ENCODE measurements around the gene ADD3.

ADD3 gene

GRCh38 chr10:109996225-109996624 is 11.6 kb upstream of the ADD3 start:
- no peak for DNase-seq (ENCODE audit: low read depth)
- H3K4me3 ChIP-seq (ENCODE audit: low read depth, low read length): no peak overlapping the region

- no peak for DNase-seq (ENCODE audit: low read depth)
- H3K4me3 ChIP-seq (ENCODE audit: low read depth, low read length): no peak overlapping the region
These were observed 11.0 kb upstream of the ADD3 start for GRCh38 chr10:109996766-109997171.

- no peak for DNase-seq (ENCODE audit: low read depth)
- no peak overlapping the region for H3K4me3 ChIP-seq (ENCODE audit: low read depth, low read length)
These were observed 10.6 kb upstream of the ADD3 start for GRCh38 chr10:109997233-109997632.

- H3K4me3 ChIP-seq (ENCODE audit: low read depth, low read length): no peak overlapping the region
- no peak for DNase-seq (ENCODE audit: low read depth)
These were observed 9.3 kb upstream of the ADD3 start for GRCh38 chr10:109998513-109998912.

- no peak overlapping the region for H3K4me3 ChIP-seq (ENCODE audit: low read depth, low read length)
- DNase-seq (ENCODE audit: low read depth): no peak
These were observed 4.8 kb upstream of the ADD3 start for GRCh38 chr10:110002801-110003523.

GRCh38 chr10:110003524-110003885 is 4.3 kb upstream of the ADD3 start:
- no peak for DNase-seq (ENCODE audit: low read depth)
- H3K4me3 ChIP-seq (ENCODE audit: low read depth, low read length): no peak overlapping the region

GRCh38 chr10:110005719-110006118 is 2.1 kb upstream of the ADD3 start:
- DNase-seq (ENCODE audit: low read depth): peak; percentile 62
- H3K4me3 ChIP-seq (ENCODE audit: low read depth, low read length): peak overlapping the region; percentile 87

GRCh38 chr10:110006358-110007160 is 1.2 kb upstream of the ADD3 start:
- peak overlapping the region; percentile 87 for H3K4me3 ChIP-seq (ENCODE audit: low read depth, low read length)
- peak; percentile 76 for DNase-seq (ENCODE audit: low read depth)

GRCh38 chr10:110007161-110007700 is 553 bp upstream of the ADD3 start:
- peak overlapping the region; percentile 87 for H3K4me3 ChIP-seq (ENCODE audit: low read depth, low read length)
- no peak for DNase-seq (ENCODE audit: low read depth)

GRCh38 chr10:110008518-110009339 is 945 bp downstream of the ADD3 start:
- peak overlapping the region; percentile 87 for H3K4me3 ChIP-seq (ENCODE audit: low read depth, low read length)
- no peak for DNase-seq (ENCODE audit: low read depth)

GRCh38 chr10:110009736-110010475 is 2.1 kb downstream of the ADD3 start:
- no peak for DNase-seq (ENCODE audit: low read depth)
- peak overlapping the region; percentile 87 for H3K4me3 ChIP-seq (ENCODE audit: low read depth, low read length)

- DNase-seq (ENCODE audit: low read depth): no peak
- H3K4me3 ChIP-seq (ENCODE audit: low read depth, low read length): no peak overlapping the region
These were observed 2.9 kb downstream of the ADD3 start for GRCh38 chr10:110010486-110011378.

GRCh38 chr10:110011681-110012080 is 3.9 kb downstream of the ADD3 start:
- no peak overlapping the region for H3K4me3 ChIP-seq (ENCODE audit: low read depth, low read length)
- no peak for DNase-seq (ENCODE audit: low read depth)

- no peak overlapping the region for H3K4me3 ChIP-seq (ENCODE audit: low read depth, low read length)
- DNase-seq (ENCODE audit: low read depth): no peak
These were observed 6.0 kb downstream of the ADD3 start for GRCh38 chr10:110013630-110014293.

GRCh38 chr10:110016039-110016438 is 8.3 kb downstream of the ADD3 start:
- DNase-seq (ENCODE audit: low read depth): no peak

GRCh38 chr10:110017052-110017451 is 9.3 kb downstream of the ADD3 start:
- no peak overlapping the region for H3K4me3 ChIP-seq (ENCODE audit: low read depth, low read length)
- DNase-seq (ENCODE audit: low read depth): no peak

More at GRCh38 chr10:110016039-110016438, 8.3 kb downstream of the ADD3 start:
- no peak overlapping the region for H3K4me3 ChIP-seq (ENCODE audit: low read depth, low read length)

- no peak for DNase-seq (ENCODE audit: low read depth)
- H3K4me3 ChIP-seq (ENCODE audit: low read depth, low read length): no peak overlapping the region
These were observed 10.1 kb downstream of the ADD3 start for GRCh38 chr10:110017907-110018306.

- no peak overlapping the region for H3K4me3 ChIP-seq (ENCODE audit: low read depth, low read length)
- DNase-seq (ENCODE audit: low read depth): no peak
These were observed 12.5 kb downstream of the ADD3 start for GRCh38 chr10:110020265-110020664.

All from skeletal muscle cell (primary cell).